Ishikawa (cell line): ENCODE results near the gene MAD1L1.

ENCODE experiments used
- CEBPB ChIP-seq: IDR thresholded peaks from 2 replicates; pipeline ENCODE4 v1.6.1; 2012
- EP300 ChIP-seq: IDR thresholded peaks from 2 replicates; pipeline ENCODE4 v1.6.1; 2012; ENCODE audit warnings: borderline replicate concordance
- FOXM1 ChIP-seq: IDR thresholded peaks from 2 replicates; pipeline ENCODE4 v1.6.1; 2012; ENCODE audit warnings: low read depth, borderline replicate concordance
- MAX ChIP-seq: IDR thresholded peaks from 2 replicates; pipeline ENCODE4 v1.6.1; 2012
- RAD21 ChIP-seq: IDR thresholded peaks from 2 replicates; pipeline ENCODE4 v1.6.1; 2012; ENCODE audit warnings: low read depth
- REST ChIP-seq: IDR thresholded peaks from 2 replicates; pipeline ENCODE4 v1.6.1; 2012; ENCODE audit warnings: low read depth, mild to moderate bottlenecking
- TAF1 ChIP-seq: IDR thresholded peaks from 2 replicates; pipeline ENCODE4 v1.6.1; 2012; ENCODE audit warnings: low read depth, mild to moderate bottlenecking

- no peak for TF ChIP-seq TAF1
- no peak for TF ChIP-seq REST
- TF ChIP-seq CEBPB: no peak
- no peak for TF ChIP-seq FOXM1
- TF ChIP-seq MAX: no peak
- TF ChIP-seq EP300: no peak
- TF ChIP-seq RAD21: no peak
Measured at GRCh38 chr7:1977059-1977875, 255.5 kb downstream of the MAD1L1 start.
